ENCODE results near the gene TBXA2R.

TBXA2R gene

DNA sequence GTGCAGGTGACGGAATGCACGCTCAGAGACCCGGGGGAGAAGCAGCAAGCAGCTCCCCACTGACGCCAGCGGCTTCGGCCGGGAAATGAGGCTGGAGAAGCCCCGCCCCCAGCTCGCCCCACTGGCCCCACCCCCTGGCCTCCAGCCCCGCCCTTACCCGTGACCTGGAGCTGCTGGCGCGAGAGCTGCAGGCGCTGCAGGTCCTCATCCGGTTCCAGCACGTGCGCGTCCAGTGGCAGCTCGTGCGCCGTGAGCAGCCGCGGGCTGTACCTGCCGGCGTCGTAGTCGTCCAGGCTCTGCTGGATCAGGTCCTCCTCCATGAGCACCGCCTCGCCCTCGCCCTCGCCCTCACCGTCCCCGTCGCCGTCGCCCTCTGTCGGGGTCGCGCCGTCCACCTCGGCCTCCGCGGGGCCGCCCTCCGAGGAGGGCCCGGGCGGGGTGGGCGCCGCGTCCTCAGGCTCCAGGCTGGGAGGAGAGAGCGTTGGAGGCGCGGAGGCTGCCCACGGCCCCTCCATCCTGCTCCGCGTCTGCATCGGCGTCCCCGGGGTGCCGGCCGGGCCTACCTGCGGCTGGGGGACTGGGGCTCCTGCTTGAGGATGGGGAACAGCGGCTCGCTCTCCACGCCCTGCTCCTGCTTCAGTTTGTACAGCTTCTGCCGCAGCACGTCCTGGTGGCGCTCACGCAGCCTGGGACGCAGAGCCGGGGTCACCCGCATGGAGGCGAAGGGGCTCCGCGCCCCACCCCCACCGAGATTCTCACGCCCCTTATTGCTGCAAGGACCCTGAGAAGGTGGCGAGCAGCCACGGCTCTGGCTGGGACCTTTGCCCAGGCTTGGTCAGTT, 6.4 kb upstream of the TBXA2R start:
- DNase-seq (ENCODE audit: low read depth in 1 of 2, low spot score in 1 of 2), result no peak
- H3K4me3 ChIP-seq (replicated peaks; ENCODE audit: insufficient read depth, low read length), result no peak overlapping the region
- no peaks in the 10 kb centered on the region for H3K27me3 ChIP-seq (ENCODE audit: insufficient read depth, poor library complexity, severe bottlenecking)
- no peak overlapping the region for H3K27ac ChIP-seq (replicated peaks)
- TF ChIP-seq SPI1 (IDR thresholded peaks at IDR 0.05; ENCODE audit: borderline replicate concordance, low read depth) (no peak), POLR2AphosphoS5 (IDR thresholded peaks at IDR 0.05; ENCODE audit: low read depth) (no peak), REST (IDR thresholded peaks at IDR 0.05; ENCODE audit: insufficient replicate concordance, low read depth) (no peak), GABPA (IDR thresholded peaks at IDR 0.05; ENCODE audit: low read depth) (no peak)
- TF ChIP-seq, protein P1, sequence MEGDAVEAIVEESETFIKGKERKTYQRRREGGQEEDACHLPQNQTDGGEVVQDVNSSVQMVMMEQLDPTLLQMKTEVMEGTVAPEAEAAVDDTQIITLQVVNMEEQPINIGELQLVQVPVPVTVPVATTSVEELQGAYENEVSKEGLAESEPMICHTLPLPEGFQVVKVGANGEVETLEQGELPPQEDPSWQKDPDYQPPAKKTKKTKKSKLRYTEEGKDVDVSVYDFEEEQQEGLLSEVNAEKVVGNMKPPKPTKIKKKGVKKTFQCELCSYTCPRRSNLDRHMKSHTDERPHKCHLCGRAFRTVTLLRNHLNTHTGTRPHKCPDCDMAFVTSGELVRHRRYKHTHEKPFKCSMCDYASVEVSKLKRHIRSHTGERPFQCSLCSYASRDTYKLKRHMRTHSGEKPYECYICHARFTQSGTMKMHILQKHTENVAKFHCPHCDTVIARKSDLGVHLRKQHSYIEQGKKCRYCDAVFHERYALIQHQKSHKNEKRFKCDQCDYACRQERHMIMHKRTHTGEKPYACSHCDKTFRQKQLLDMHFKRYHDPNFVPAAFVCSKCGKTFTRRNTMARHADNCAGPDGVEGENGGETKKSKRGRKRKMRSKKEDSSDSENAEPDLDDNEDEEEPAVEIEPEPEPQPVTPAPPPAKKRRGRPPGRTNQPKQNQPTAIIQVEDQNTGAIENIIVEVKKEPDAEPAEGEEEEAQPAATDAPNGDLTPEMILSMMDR (IDR thresholded peaks at IDR 0.05; ENCODE audit: insufficient read depth, low read length), result no peak

DNA sequence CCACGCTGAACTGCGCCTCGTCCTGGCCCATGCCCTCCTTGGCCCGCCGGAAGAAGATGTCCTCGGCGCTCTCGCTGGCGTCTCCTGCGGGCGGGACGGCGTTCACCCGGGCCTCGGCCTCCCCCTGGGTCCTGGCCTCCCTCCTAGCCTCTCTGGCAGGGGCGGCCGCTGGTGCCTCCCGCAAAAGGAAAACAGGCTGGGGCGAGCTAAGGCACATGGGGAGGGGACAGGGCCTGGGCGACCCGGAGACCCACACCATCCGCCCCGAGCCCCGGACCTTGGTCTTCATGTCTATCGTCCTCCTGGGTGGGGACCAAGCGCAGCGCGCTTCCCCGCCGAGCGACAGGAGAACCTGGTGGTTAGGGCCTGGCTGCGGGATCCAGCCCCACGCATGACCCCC, 5.7 kb upstream of the TBXA2R start:
- H3K27ac ChIP-seq (replicated peaks), result no peak overlapping the region

GRCh38 chr19:3611841-3612240, 5.2 kb upstream of the TBXA2R start:
- H3K27ac ChIP-seq (replicated peaks), result no peak overlapping the region
- DNase-seq (ENCODE audit: low read depth in 1 of 2, low spot score in 1 of 2), result no peak
- no peak for TF ChIP-seq GABPA (IDR thresholded peaks at IDR 0.05; ENCODE audit: low read depth)
- no peak for TF ChIP-seq SPI1 (IDR thresholded peaks at IDR 0.05; ENCODE audit: borderline replicate concordance, low read depth)
- TF ChIP-seq, protein P1 (IDR thresholded peaks at IDR 0.05; ENCODE audit: insufficient read depth, low read length), result no peak
- no peak for TF ChIP-seq POLR2AphosphoS5 (IDR thresholded peaks at IDR 0.05; ENCODE audit: low read depth)
- no peak for TF ChIP-seq REST (IDR thresholded peaks at IDR 0.05; ENCODE audit: insufficient replicate concordance, low read depth)
- H3K4me3 ChIP-seq (replicated peaks; ENCODE audit: insufficient read depth, low read length), result no peak overlapping the region
- no peaks in the 10 kb centered on the region for H3K27me3 ChIP-seq (ENCODE audit: insufficient read depth, poor library complexity, severe bottlenecking)

More for the DNA sequence above, 5.7 kb upstream of the TBXA2R start:
- no peak for DNase-seq (ENCODE audit: low read depth in 1 of 2, low spot score in 1 of 2)
- Histone ChIP-seq H3K27me3 (ENCODE audit: insufficient read depth, poor library complexity, severe bottlenecking) (no peaks in the 10 kb centered on the region), H3K4me3 (replicated peaks; ENCODE audit: insufficient read depth, low read length) (no peak overlapping the region)
- TF ChIP-seq, protein P1 (IDR thresholded peaks at IDR 0.05; ENCODE audit: insufficient read depth, low read length), result no peak
- TF ChIP-seq SPI1 (IDR thresholded peaks at IDR 0.05; ENCODE audit: borderline replicate concordance, low read depth) (no peak), GABPA (IDR thresholded peaks at IDR 0.05; ENCODE audit: low read depth) (no peak), POLR2AphosphoS5 (IDR thresholded peaks at IDR 0.05; ENCODE audit: low read depth) (no peak), REST (IDR thresholded peaks at IDR 0.05; ENCODE audit: insufficient replicate concordance, low read depth) (no peak)
